Activated B cell treated with CpG ODN at 0.5 μM for 24 hours (primary cell): Measurements from ENCODE around the gene SPRYD3. TPM values are rescaled to one million over a fixed set of nuclear protein-coding genes. Genes with fewer than 3 reads are reported as not detected.

Experiments
- ATAC-seq: fragments of 200-7000 bp; cut with Tn5 transposase; one replicate; pipeline ENCODE4 v1.10.0; 2021; ENCODE audit warnings: low read depth, mild to moderate bottlenecking, moderate library complexity
- CTCF ChIA-PET: fragments of 350-600 bp; sonication (Branson Sonifier 250); formaldehyde crosslinking; loops from one replicate; lab custom pipeline; 2021; ENCODE audit warnings: antibody characterized with exemption; lab: Charles Lee
- POLR2A ChIA-PET: fragments of 350-600 bp; sonication (Branson Sonifier 250); formaldehyde crosslinking; loops from one replicate; lab custom pipeline; 2021; ENCODE audit warnings: antibody characterized with exemption; lab: Charles Lee
- DNase-seq: peaks from one replicate; pipeline ENCODE4 v3.0.0; 2022
- H3K27ac Mint-ChIP-seq: one replicate; pipeline ENCODE4 v1.8.0; 2020; ENCODE audit warnings: mixed read lengths
- H3K27me3 Mint-ChIP-seq: one replicate; pipeline ENCODE4 v1.8.0; 2021; ENCODE audit warnings: mixed read lengths
- H3K36me3 Mint-ChIP-seq: one replicate; pipeline ENCODE4 v1.8.0; 2021; ENCODE audit warnings: low read depth, mixed read lengths
- H3K4me1 Mint-ChIP-seq: one replicate; pipeline ENCODE4 v1.8.0; 2021; ENCODE audit warnings: mixed read lengths
- H3K4me3 Mint-ChIP-seq: one replicate; pipeline ENCODE4 v1.8.0; 2020; ENCODE audit warnings: mild to moderate bottlenecking, mixed read lengths
- H3K9me3 Mint-ChIP-seq: one replicate; pipeline ENCODE4 v1.8.0; 2020; ENCODE audit warnings: mixed read lengths
- CTCF ChIP-seq: fragments of 200-600 bp; IDR thresholded peaks from one replicate; pipeline ENCODE4 v1.8.0; 2022; ENCODE audit warnings: antibody characterized with exemption, mild to moderate bottlenecking
- intact Hi-C: fragments of 100-400 bp; cut with micrococcal nuclease; formaldehyde crosslinking; loops from one replicate; pipeline ENCODE4 v1.15.1; 2024
- total RNA-seq: library from RNA; stranded (reverse); gene quantifications from 2 replicates; pipeline ENCODE4 v1.2.3, GENCODE V29; 2022

SPRYD3 gene
- total RNA-seq, 1 donor from 2014 or later, result 33.9 TPM

GRCh38 chr12:53078425-53079225 is 565 bp downstream of the SPRYD3 start:
- Mint-ChIP-seq H3K4me3 (peak overlapping the region; percentile 92), H3K4me1 (peaks cover 38% of the 10 kb centered on the region), H3K27me3 (no peaks in the 10 kb centered on the region), H3K36me3 (peaks cover 44% of the 10 kb centered on the region), H3K27ac (peak overlapping the region; percentile 73), H3K9me3 (no peaks in the 10 kb centered on the region)
- DNase-seq (no peak), ATAC-seq (peak; percentile 17)
- intact Hi-C loops, result loop anchor here (1.0 to 10.0 kb wide), 5 partner anchors 21 to 246 kb away; partner anchors contain the start of genes AAAS, CSAD, EIF4B and ZNF740
- ChIA-PET POLR2A (interaction anchor here (0.7 to 2.1 kb wide), 20 partner anchors 12 to 1276 kb away, joined by 3 to 28 read pairs (median 7); partner anchors contain the start of genes AAAS, CSAD, EIF4B and IGFBP6), CTCF (interaction anchor here (1.1 to 8.7 kb wide), 4 partner anchors 13 to 135 kb away, joined by 3 to 77 read pairs (median 7); no protein-coding TSS in a partner anchor)
- no peak for TF ChIP-seq CTCF

- H3K4me1 Mint-ChIP-seq, result peaks cover 51% of the 10 kb centered on the region
- intact Hi-C loops, result loop anchor here (10.0 kb wide), 1 partner anchor 248 kb away; the partner anchor contains the start of gene AAAS
Measured at GRCh38 chr12:53077030-53077429, 2.2 kb downstream of the SPRYD3 start.

GRCh38 chr12:53076461-53076860 is 2.7 kb downstream of the SPRYD3 start:
- ChIA-PET CTCF (interaction anchor here (1.3 to 8.7 kb wide), 2 partner anchors 11 to 22 kb away, joined by 4 to 77 read pairs; no protein-coding TSS in a partner anchor), POLR2A (no interaction called here)
- Mint-ChIP-seq H3K27ac (no peak overlapping the region), H3K4me1 (peaks cover 53% of the 10 kb centered on the region), H3K27me3 (no peaks in the 10 kb centered on the region), H3K4me3 (no peak overlapping the region), H3K36me3 (peaks cover 62% of the 10 kb centered on the region), H3K9me3 (no peaks in the 10 kb centered on the region)
- TF ChIP-seq CTCF, result no peak
- no peak for ATAC-seq
- intact Hi-C loops, result loop anchor here (10.0 kb wide), 1 partner anchor 248 kb away; the partner anchor contains the start of gene AAAS
- DNase-seq, result no peak

More at GRCh38 chr12:53077030-53077429, 2.2 kb downstream of the SPRYD3 start:
- DNase-seq (no peak), ATAC-seq (no peak)
- no peak overlapping the region for H3K27ac Mint-ChIP-seq
- no peaks in the 10 kb centered on the region for H3K27me3 Mint-ChIP-seq
- peak overlapping the region; percentile 29 for H3K4me3 Mint-ChIP-seq
- ChIA-PET CTCF (interaction anchor here (8.7 kb wide), 1 partner anchor 11 kb away, joined by 77 read pairs; no protein-coding TSS in a partner anchor), POLR2A (no interaction called here)
- no peak for TF ChIP-seq CTCF
- H3K36me3 Mint-ChIP-seq, result peaks cover 58% of the 10 kb centered on the region
- H3K9me3 Mint-ChIP-seq, result no peaks in the 10 kb centered on the region

GRCh38 chr12:53074999-53075370 is 4.2 kb downstream of the SPRYD3 start:
- no peak for TF ChIP-seq CTCF
- intact Hi-C loops, result loop anchor here (10.0 kb wide), 1 partner anchor 250 kb away; the partner anchor contains the start of gene AAAS

More at GRCh38 chr12:53074999-53075370, 4.2 kb downstream of the SPRYD3 start:
- Mint-ChIP-seq H3K4me1 (peaks cover 53% of the 10 kb centered on the region), H3K27me3 (no peaks in the 10 kb centered on the region), H3K9me3 (no peaks in the 10 kb centered on the region), H3K27ac (no peak overlapping the region), H3K36me3 (peaks cover 74% of the 10 kb centered on the region), H3K4me3 (no peak overlapping the region)
- ChIA-PET CTCF (interaction anchor here (8.7 kb wide), 1 partner anchor 9 kb away, joined by 77 read pairs; no protein-coding TSS in a partner anchor), POLR2A (no interaction called here)
- no peak for DNase-seq
- ATAC-seq, result no peak
